Activated naive CD8-positive, alpha-beta T cell treated with anti-CD3 and anti-CD28 coated beads, Interleukin-2, amount 50 U/mL, for 24 hours (primary cell): ENCODE measurements around the gene MED27.

Experiments used
- ATAC-seq: fragments of 150-1000 bp; cut with Tn5 transposase; one replicate; pipeline ENCODE4 v1.10.0; 2021
- DNase-seq: peaks from one replicate; pipeline ENCODE4 v3.0.0; 2021
- H3K27ac Mint-ChIP-seq: one replicate; pipeline ENCODE4 v1.8.0; 2021; ENCODE audit warnings: mild to moderate bottlenecking, mixed read lengths
- H3K27me3 Mint-ChIP-seq: one replicate; pipeline ENCODE4 v1.8.0; 2021; ENCODE audit warnings: mixed read lengths
- H3K36me3 Mint-ChIP-seq: one replicate; pipeline ENCODE4 v1.8.0; 2021; ENCODE audit warnings: low read depth, mixed read lengths
- H3K4me1 Mint-ChIP-seq: one replicate; pipeline ENCODE4 v1.8.0; 2021; ENCODE audit warnings: mixed read lengths
- H3K4me3 Mint-ChIP-seq: one replicate; pipeline ENCODE4 v1.8.0; 2021; ENCODE audit warnings: mild to moderate bottlenecking, moderate library complexity, mixed read lengths
- H3K9me3 Mint-ChIP-seq: one replicate; pipeline ENCODE4 v1.8.0; 2021; ENCODE audit warnings: mixed read lengths

MED27 gene

DNA sequence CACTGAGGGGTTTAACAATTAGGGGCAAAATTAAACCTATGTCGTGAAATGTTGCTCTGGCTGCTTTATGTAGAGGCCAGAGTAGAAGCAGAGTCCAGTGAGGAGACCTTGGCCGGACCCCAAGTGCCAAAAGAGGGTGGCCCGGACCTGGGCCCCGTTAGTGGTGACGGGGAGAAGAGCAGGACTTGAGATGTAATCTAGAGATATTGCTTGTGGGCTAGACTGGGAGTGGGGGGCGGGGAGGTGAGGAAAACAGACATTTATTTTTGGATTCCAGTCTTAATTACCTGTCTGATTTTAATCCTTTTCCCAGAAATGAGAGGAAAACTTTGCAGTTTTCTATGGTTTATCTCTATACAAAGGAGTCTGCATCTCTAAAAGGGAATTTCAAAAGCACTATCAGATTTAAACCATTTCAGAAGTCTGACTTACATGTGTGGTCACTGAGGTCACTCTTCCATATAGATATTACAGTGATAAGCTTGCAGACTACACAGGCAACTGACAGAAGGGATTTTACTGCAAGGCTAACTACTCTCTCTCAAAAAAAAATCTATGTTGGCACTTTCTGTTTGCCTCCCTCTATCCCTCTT, 108.1 kb downstream of the MED27 start:
- no peaks in the 10 kb centered on the region for H3K4me1 Mint-ChIP-seq
- H3K36me3 Mint-ChIP-seq = peaks cover 15% of the 10 kb centered on the region
- DNase-seq (no peak), ATAC-seq (no peak)
- no peaks in the 10 kb centered on the region for H3K9me3 Mint-ChIP-seq
- H3K4me3 Mint-ChIP-seq = no peak overlapping the region
- H3K27ac Mint-ChIP-seq = no peak overlapping the region
- H3K27me3 Mint-ChIP-seq = no peaks in the 10 kb centered on the region

GRCh38 chr9:131969469-131969989, 110.1 kb downstream of the MED27 start:
- no peaks in the 10 kb centered on the region for H3K27me3 Mint-ChIP-seq

GRCh38 chr9:131968632-131969031, 111.0 kb downstream of the MED27 start:
- no peaks in the 10 kb centered on the region for H3K4me1 Mint-ChIP-seq

More at GRCh38 chr9:131969469-131969989, 110.1 kb downstream of the MED27 start:
- H3K4me3 Mint-ChIP-seq = no peak overlapping the region
- H3K4me1 Mint-ChIP-seq = no peaks in the 10 kb centered on the region
- ATAC-seq = no peak
- no peak for DNase-seq
- no peaks in the 10 kb centered on the region for H3K9me3 Mint-ChIP-seq
- no peak overlapping the region for H3K27ac Mint-ChIP-seq
- peaks cover 14% of the 10 kb centered on the region for H3K36me3 Mint-ChIP-seq

DNA sequence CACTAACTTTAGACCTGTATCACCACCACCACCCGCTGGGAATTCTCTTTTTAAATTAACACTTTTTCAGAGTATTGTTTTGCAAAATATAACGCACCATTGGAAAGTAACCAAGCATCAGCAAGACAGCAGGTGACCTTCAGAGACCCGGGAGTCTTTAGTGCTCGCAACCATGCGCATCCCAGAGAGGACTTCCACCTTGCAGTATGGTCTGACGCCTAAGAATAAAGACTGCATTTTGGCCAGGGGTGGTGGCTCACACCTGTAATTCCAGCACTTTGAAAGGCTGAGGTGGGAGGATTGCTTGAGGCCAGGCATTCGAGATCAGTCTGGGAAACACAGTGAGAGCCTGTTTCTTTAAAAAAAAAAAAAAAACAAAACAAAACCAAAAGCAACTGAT, 113.8 kb downstream of the MED27 start:
- peaks cover 7% of the 10 kb centered on the region for H3K36me3 Mint-ChIP-seq
- no peaks in the 10 kb centered on the region for H3K27me3 Mint-ChIP-seq
- H3K9me3 Mint-ChIP-seq = no peaks in the 10 kb centered on the region
- ATAC-seq (no peak), DNase-seq (no peak)
- no peaks in the 10 kb centered on the region for H3K4me1 Mint-ChIP-seq
- no peak overlapping the region for H3K4me3 Mint-ChIP-seq
- no peak overlapping the region for H3K27ac Mint-ChIP-seq

More at GRCh38 chr9:131968632-131969031, 111.0 kb downstream of the MED27 start:
- Mint-ChIP-seq H3K9me3 (no peaks in the 10 kb centered on the region), H3K27me3 (no peaks in the 10 kb centered on the region), H3K27ac (no peak overlapping the region), H3K36me3 (peaks cover 13% of the 10 kb centered on the region), H3K4me3 (no peak overlapping the region)
- no peak for ATAC-seq
- no peak for DNase-seq

- H3K9me3 Mint-ChIP-seq = no peaks in the 10 kb centered on the region
- H3K27me3 Mint-ChIP-seq = no peaks in the 10 kb centered on the region
- H3K4me3 Mint-ChIP-seq = no peak overlapping the region
- H3K4me1 Mint-ChIP-seq = no peaks in the 10 kb centered on the region
- DNase-seq = no peak
- no peak for ATAC-seq
- H3K36me3 Mint-ChIP-seq = peaks cover 11% of the 10 kb centered on the region
- H3K27ac Mint-ChIP-seq = no peak overlapping the region
Measured at GRCh38 chr9:131965103-131965502, 114.6 kb downstream of the MED27 start.

DNA sequence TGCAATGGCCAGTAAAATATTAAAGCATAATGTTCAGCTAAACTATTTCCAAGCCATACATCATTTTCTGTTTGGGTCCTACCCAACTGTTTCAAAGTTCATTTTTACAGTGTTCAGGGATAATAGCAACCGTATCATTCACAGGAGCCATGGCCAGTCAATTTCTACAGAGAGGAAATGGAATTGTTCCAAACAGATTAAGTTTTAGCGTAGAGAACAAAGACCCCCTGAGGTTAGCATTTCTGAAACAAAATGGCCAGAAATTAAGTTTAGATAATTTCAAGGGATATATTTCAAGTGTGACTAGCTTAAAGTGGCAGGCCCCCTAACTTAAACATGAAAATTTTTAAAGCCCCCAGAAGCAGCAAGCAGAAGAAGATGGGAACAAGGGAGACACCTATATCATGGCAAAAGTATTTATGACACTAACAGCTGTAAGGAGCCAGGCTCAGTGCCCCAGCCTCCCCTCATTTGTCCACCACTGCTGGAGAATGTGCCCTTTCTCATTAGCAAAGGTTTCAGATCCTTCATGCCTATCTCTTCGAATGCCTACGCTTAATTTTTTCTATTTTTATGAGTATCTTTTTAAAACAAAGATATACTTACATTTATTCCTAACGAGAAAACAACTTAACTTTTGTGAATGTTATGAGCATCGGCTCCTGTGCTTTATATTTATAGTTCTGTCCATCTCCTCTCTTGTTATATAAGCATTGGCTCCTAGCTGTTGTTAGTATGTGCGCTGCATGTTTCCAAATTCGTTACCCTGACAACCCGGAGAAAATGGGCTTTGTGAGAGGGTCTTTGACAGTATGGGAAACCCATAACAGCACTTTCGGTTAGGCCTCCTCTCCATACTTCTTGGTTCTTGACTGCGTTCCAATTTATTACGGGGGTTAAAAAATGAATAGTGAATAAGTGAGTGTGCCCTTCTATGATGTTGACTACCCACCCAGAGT, 116.3 kb downstream of the MED27 start:
- Mint-ChIP-seq H3K27me3 (no peaks in the 10 kb centered on the region), H3K36me3 (peaks cover 11% of the 10 kb centered on the region), H3K4me3 (no peak overlapping the region), H3K9me3 (no peaks in the 10 kb centered on the region), H3K4me1 (no peaks in the 10 kb centered on the region), H3K27ac (no peak overlapping the region)
- DNase-seq (no peak), ATAC-seq (no peak)

GRCh38 chr9:131961496-131961880, 118.2 kb downstream of the MED27 start:
- no peak overlapping the region for H3K27ac Mint-ChIP-seq
- H3K4me1 Mint-ChIP-seq = no peaks in the 10 kb centered on the region
- H3K27me3 Mint-ChIP-seq = no peaks in the 10 kb centered on the region
- ATAC-seq (no peak), DNase-seq (no peak)
- H3K9me3 Mint-ChIP-seq = no peaks in the 10 kb centered on the region
- H3K4me3 Mint-ChIP-seq = no peak overlapping the region
- peaks cover 11% of the 10 kb centered on the region for H3K36me3 Mint-ChIP-seq

DNA sequence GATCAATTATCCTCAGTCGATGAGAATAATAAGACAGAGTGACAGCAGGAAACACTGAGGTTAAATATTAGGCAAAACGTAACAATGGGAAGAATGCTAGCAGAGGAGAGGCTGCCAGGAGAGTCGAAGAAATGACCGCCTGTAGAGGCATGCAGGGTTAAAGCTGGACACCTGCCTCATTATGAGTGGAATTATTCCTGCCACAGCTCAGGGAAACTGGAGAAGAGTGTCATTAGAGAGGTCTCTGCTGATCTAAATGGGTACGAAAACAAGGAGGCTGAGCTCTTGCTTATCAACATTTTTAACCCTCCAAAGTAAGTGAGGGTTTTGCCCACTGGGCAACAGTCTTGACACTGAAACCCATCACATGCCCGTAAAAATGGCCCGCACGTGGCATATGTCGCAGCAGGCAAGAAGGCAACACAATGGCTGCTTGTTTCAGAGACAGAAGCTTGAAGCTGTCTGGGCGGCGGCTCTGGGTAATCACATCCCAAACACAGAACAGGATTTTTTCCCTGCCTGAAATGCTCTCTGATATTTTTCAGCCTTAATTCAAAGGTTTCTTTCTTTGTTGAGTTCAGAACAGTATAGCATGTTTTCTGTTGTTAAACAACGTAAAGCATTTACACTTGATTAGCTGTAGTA, 118.7 kb downstream of the MED27 start:
- H3K4me1 Mint-ChIP-seq = no peaks in the 10 kb centered on the region
- H3K36me3 Mint-ChIP-seq = peaks cover 11% of the 10 kb centered on the region
- no peak for ATAC-seq
- no peaks in the 10 kb centered on the region for H3K27me3 Mint-ChIP-seq
- no peak for DNase-seq
- H3K4me3 Mint-ChIP-seq = no peak overlapping the region
- H3K27ac Mint-ChIP-seq = no peak overlapping the region
- no peaks in the 10 kb centered on the region for H3K9me3 Mint-ChIP-seq

- no peak overlapping the region for H3K4me3 Mint-ChIP-seq
- DNase-seq (no peak), ATAC-seq (peak; percentile 43)
- H3K27ac Mint-ChIP-seq = no peak overlapping the region
- H3K27me3 Mint-ChIP-seq = no peaks in the 10 kb centered on the region
- H3K36me3 Mint-ChIP-seq = peaks cover 11% of the 10 kb centered on the region
- no peaks in the 10 kb centered on the region for H3K4me1 Mint-ChIP-seq
- no peaks in the 10 kb centered on the region for H3K9me3 Mint-ChIP-seq
Measured at GRCh38 chr9:131960311-131960710, 119.4 kb downstream of the MED27 start.

GRCh38 chr9:131959887-131960286, 119.8 kb downstream of the MED27 start:
- H3K9me3 Mint-ChIP-seq = no peaks in the 10 kb centered on the region
- no peak overlapping the region for H3K4me3 Mint-ChIP-seq
- H3K27ac Mint-ChIP-seq = no peak overlapping the region
- H3K4me1 Mint-ChIP-seq = no peaks in the 10 kb centered on the region
- H3K36me3 Mint-ChIP-seq = peaks cover 9% of the 10 kb centered on the region
- H3K27me3 Mint-ChIP-seq = no peaks in the 10 kb centered on the region
- DNase-seq = no peak
- no peak for ATAC-seq

DNA sequence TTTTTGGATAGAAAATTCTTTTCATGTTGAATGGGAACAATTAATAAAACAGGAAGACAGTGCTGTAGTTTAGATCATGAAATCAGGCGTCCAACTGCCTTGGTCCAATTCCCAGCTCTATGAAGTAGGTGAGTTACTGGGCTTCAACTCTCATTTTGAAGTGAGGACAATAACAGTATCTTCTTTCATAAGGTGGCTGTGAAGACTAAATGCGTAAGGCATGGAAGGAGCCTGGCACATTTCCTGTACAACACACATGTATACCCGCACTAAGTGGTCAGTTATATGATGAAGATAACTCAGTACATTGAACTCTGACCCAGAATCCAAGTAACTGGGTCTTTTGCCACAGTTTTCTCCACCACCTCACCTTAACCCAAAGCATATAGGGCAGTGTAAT, 120.6 kb downstream of the MED27 start:
- peaks cover 7% of the 10 kb centered on the region for H3K36me3 Mint-ChIP-seq
- no peak overlapping the region for H3K27ac Mint-ChIP-seq
- no peaks in the 10 kb centered on the region for H3K27me3 Mint-ChIP-seq
- no peak for DNase-seq
- H3K4me3 Mint-ChIP-seq = no peak overlapping the region
- ATAC-seq = no peak
- no peaks in the 10 kb centered on the region for H3K9me3 Mint-ChIP-seq
- no peaks in the 10 kb centered on the region for H3K4me1 Mint-ChIP-seq

GRCh38 chr9:131954299-131954698, 125.4 kb downstream of the MED27 start:
- peaks cover 2% of the 10 kb centered on the region for H3K36me3 Mint-ChIP-seq
- no peak overlapping the region for H3K4me3 Mint-ChIP-seq

GRCh38 chr9:131951905-131952304, 127.8 kb downstream of the MED27 start:
- DNase-seq = no peak
- Mint-ChIP-seq H3K4me3 (no peak overlapping the region), H3K27me3 (no peaks in the 10 kb centered on the region), H3K4me1 (no peaks in the 10 kb centered on the region), H3K27ac (no peak overlapping the region), H3K36me3 (peaks cover 4% of the 10 kb centered on the region), H3K9me3 (no peaks in the 10 kb centered on the region)
- no peak for ATAC-seq

More at GRCh38 chr9:131954299-131954698, 125.4 kb downstream of the MED27 start:
- Mint-ChIP-seq H3K4me1 (no peaks in the 10 kb centered on the region), H3K27ac (no peak overlapping the region), H3K9me3 (no peaks in the 10 kb centered on the region), H3K27me3 (no peaks in the 10 kb centered on the region)
- ATAC-seq (no peak), DNase-seq (no peak)

DNA sequence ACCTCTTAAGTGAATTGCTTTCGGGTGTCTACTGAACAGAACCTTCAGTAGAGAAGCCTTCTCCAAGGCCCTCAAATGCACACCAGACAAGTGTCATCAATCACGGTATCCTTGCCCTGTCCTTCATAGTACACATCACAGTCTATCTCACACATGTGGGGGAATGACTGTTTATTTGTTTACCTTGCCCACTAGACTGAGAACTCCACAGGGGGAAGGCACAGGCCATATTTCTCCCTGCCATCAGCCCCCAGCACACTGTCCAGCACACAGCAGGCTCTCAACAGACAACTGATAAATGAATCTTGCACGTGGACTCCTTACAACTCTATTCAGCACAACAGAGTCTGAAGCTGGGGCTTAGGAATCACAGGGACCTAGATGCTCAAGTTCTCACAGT, 128.5 kb downstream of the MED27 start:
- Mint-ChIP-seq H3K4me1 (no peaks in the 10 kb centered on the region), H3K36me3 (peaks cover 4% of the 10 kb centered on the region), H3K27ac (no peak overlapping the region), H3K27me3 (no peaks in the 10 kb centered on the region), H3K9me3 (no peaks in the 10 kb centered on the region), H3K4me3 (no peak overlapping the region)
- ATAC-seq (no peak), DNase-seq (no peak)

DNA sequence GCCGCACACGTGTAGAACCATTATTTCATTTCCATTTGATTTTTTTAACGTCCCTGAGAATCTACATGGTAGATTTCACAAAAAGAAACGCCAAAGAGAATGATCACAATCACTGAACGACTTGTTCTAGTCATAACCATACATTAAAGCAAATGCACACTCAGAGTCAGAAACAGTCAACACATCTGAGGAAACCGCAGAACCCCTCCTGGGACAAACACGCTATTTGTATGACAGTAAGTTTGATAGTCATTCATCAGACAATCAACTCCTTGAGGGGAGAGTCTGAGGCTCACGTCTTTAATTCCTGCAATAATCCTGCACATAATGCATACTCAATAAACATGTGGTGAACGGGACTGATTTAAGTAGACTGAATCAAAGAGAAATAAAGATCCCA, 129.2 kb downstream of the MED27 start:
- no peaks in the 10 kb centered on the region for H3K27me3 Mint-ChIP-seq
- no peak overlapping the region for H3K27ac Mint-ChIP-seq
- no peaks in the 10 kb centered on the region for H3K9me3 Mint-ChIP-seq
- ATAC-seq = no peak
- DNase-seq = no peak
- H3K36me3 Mint-ChIP-seq = peaks cover 7% of the 10 kb centered on the region
- H3K4me3 Mint-ChIP-seq = no peak overlapping the region
- H3K4me1 Mint-ChIP-seq = no peaks in the 10 kb centered on the region
